HEK293T (cell line): ENCODE measurements around the gene RHOB.
"Not testable (repeated sequence)": the region's sequence is repeated elsewhere in the genome, so short reads cannot be mapped to it uniquely, and the experiment has no call there.

Experiments used
- CTCF ChIA-PET: fragments of 350-600 bp; formaldehyde crosslinking; extraction: SDS; loops from one replicate; lab custom pipeline; 2021; ENCODE audit warnings: antibody characterized with exemption, inconsistent platforms; lab: Yijun Ruan, JAX
- POLR2A ChIA-PET: fragments of 350-600 bp; formaldehyde crosslinking; extraction: SDS; loops from one replicate; lab custom pipeline; 2020; ENCODE audit warnings: antibody characterized with exemption, inconsistent platforms; lab: Yijun Ruan, JAX
- DNase-seq: peaks from one replicate; pipeline ENCODE4 v3.0.0; 2012; ENCODE audit warnings: mixed read lengths; ENCODE audit errors: extremely low spot score
- ARNT ChIP-seq: fragments of 450-650 bp; IDR thresholded peaks from 2 replicates; pipeline ENCODE4 v1.6.1; 2017; ENCODE audit warnings: mild to moderate bottlenecking
- BHLHE40 ChIP-seq: fragments of 450-650 bp; IDR thresholded peaks from 2 replicates; pipeline ENCODE4 v1.6.1; 2016; ENCODE audit warnings: mild to moderate bottlenecking, moderate library complexity, borderline replicate concordance
- CTBP1 ChIP-seq: fragments of 450-650 bp; IDR thresholded peaks from 2 replicates; pipeline ENCODE4 v1.6.1; 2016; ENCODE audit warnings: borderline replicate concordance
- ELF4 ChIP-seq: fragments of 450-650 bp; IDR thresholded peaks from 2 replicates; pipeline ENCODE4 v1.6.1; 2017; ENCODE audit warnings: antibody characterized with exemption
- FOXA1 ChIP-seq: fragments of 450-650 bp; IDR thresholded peaks from 2 replicates; pipeline ENCODE4 v1.6.1; 2016; ENCODE audit warnings: mild to moderate bottlenecking
- FOXK2 ChIP-seq: fragments of 450-650 bp; IDR thresholded peaks from 2 replicates; pipeline ENCODE4 v1.6.1; 2016; ENCODE audit warnings: mild to moderate bottlenecking
- FOXM1 ChIP-seq: fragments of 450-650 bp; IDR thresholded peaks from 2 replicates; pipeline ENCODE4 v1.6.1; 2017; ENCODE audit warnings: mild to moderate bottlenecking, borderline replicate concordance
- HDGF ChIP-seq: fragments of 450-650 bp; IDR thresholded peaks from 2 replicates; pipeline ENCODE4 v1.6.1; 2017; ENCODE audit warnings: antibody characterized with exemption, borderline replicate concordance
- L3MBTL2 ChIP-seq: fragments of 450-650 bp; conservative IDR thresholded peaks from 2 replicates; pipeline ENCODE4 v1.6.1; 2016; ENCODE audit warnings: mild to moderate bottlenecking
- LEF1 ChIP-seq: fragments of 450-650 bp; IDR thresholded peaks from 2 replicates; pipeline ENCODE4 v1.6.1; 2017; ENCODE audit warnings: mild to moderate bottlenecking, borderline replicate concordance
- NFRKB ChIP-seq: fragments of 450-650 bp; IDR thresholded peaks from 2 replicates; pipeline ENCODE4 v1.6.1; 2016; ENCODE audit warnings: mild to moderate bottlenecking, moderate library complexity
- SP1 ChIP-seq: fragments of 450-650 bp; IDR thresholded peaks from 2 replicates; pipeline ENCODE4 v1.6.1; 2017
- SUZ12 ChIP-seq: fragments of 450-650 bp; IDR thresholded peaks from 2 replicates; pipeline ENCODE4 v1.6.1; 2016; ENCODE audit warnings: mild to moderate bottlenecking
- TARDBP ChIP-seq: fragments of 450-650 bp; IDR thresholded peaks from 2 replicates; pipeline ENCODE4 v1.6.1; 2016
- ZNF384 ChIP-seq: fragments of 450-650 bp; IDR thresholded peaks from 2 replicates; pipeline ENCODE4 v1.6.1; 2016
- TF ChIP-seq, protein P1 (sequence below): fragments of 450-650 bp; IDR thresholded peaks from 2 replicates; pipeline ENCODE4 v1.6.1; 2016

Gene RHOB

DNA sequence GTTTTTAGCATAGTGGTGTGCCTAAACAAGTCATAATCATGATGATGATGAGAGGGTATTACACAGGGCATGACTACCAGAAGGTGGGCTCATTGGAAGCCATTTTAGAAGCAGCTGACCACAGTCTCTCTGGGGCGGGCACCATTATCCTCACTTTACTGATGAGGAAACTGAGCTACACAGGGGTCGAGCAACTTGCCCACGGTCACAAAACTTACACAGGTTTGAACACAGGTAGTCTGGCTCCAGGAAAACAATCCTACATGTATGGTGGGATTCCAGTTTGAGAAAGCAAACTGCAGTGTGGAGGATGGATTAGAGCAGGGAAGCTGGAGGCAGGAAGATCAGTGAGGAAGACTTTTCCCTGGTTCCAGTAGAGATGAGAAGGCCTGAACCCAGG lies 6.2 kb downstream of the RHOB start:
- ChIA-PET POLR2A (no interaction called here), CTCF (interaction anchor here (3.6 kb wide), 1 partner anchor 182 kb away, joined by 24 read pairs; no protein-coding TSS in a partner anchor)
- TF ChIP-seq HDGF (no peak), ELF4 (no peak), LEF1 (no peak), FOXK2 (no peak), ARNT (no peak), TARDBP (no peak), L3MBTL2 (no peak), CTBP1 (no peak), NFRKB (no peak), BHLHE40 (no peak), FOXM1 (no peak), SUZ12 (no peak), SP1 (no peak), FOXA1 (no peak), ZNF384 (no peak)
- TF ChIP-seq, protein P1, sequence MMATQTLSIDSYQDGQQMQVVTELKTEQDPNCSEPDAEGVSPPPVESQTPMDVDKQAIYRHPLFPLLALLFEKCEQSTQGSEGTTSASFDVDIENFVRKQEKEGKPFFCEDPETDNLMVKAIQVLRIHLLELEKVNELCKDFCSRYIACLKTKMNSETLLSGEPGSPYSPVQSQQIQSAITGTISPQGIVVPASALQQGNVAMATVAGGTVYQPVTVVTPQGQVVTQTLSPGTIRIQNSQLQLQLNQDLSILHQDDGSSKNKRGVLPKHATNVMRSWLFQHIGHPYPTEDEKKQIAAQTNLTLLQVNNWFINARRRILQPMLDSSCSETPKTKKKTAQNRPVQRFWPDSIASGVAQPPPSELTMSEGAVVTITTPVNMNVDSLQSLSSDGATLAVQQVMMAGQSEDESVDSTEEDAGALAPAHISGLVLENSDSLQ = no peak
- DNase-seq = no peak

DNA sequence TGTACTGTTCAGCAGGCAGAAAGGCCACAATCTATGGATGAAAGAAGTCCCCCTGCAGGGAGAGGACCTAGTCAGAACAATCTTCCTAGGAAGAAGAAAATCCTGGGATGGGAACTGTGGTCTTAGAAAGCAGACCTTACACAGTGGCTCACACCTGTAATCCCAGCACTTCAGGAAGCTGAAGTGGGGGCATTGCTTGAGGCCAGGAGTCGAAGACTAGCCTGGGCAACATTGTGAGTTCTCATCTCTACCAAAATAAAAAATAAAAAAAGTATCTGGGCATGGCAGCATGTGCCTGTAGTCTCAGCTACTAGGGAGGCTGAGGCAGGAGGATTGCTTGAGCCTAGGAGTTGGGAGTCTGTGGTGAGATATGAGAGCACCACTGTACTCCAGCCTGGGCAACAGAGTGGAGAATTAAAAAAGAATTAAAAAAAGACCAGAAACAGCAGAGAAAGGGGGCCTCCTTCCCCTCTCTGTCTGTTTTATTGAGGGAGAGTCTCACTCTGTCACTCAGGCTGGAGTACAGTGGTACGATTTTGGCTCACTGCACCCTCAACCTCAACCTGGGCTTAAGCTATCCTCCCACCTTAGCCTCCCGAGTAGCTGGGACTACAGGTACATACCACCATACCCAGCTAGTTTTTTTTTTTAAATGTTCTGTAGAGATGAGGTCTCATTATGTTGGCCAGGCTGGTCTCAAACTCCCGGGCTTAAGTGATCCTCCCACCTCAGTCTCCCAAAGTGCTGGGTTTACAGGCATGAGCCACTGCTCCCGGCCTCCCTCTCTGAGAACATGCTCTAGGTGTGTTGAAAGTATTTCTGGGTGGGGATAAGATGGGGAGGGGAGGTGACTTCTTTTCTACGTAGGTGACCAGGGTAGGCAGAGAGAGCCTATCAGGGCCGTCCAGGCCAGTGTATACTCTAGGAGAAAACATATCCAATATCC lies 7.4 kb downstream of the RHOB start:
- no peak for TF ChIP-seq TARDBP
- ChIA-PET POLR2A (interaction anchor here (3.5 kb wide), 1 partner anchor 7 kb away, joined by 22 read pairs; the partner anchor contains the start of gene RHOB), CTCF (no interaction called here)
- DNase-seq = no peak

DNA sequence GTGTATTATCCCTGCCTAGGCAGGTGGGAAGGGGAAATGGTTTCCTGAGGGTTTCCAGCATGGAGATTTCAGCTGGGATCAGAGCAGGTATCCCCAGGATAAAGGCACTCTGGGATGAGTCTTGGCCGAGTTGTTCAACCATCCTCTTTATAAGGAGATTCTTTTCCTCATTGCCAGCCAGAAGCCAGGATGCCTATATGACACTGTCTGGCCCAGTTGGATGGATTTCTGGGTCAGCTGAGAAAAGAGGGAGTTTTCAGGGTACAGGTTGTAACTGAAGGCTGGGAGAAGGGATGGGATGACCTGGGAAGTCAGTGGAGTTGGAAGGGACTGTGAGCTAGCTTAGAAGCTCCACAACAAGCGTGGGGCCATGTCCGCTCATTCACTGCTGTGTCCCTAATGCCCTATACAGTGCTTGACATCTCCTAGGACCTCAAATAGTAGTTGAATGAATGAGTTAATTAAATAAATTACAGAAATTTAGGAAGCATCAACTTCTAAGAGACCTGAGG lies 8.3 kb downstream of the RHOB start:
- no peak for TF ChIP-seq BHLHE40
- no peak for TF ChIP-seq HDGF
- ChIA-PET CTCF (no interaction called here), POLR2A (interaction anchor here (3.5 kb wide), 1 partner anchor 8 kb away, joined by 22 read pairs; the partner anchor contains the start of gene RHOB)
- DNase-seq = no peak

DNA sequence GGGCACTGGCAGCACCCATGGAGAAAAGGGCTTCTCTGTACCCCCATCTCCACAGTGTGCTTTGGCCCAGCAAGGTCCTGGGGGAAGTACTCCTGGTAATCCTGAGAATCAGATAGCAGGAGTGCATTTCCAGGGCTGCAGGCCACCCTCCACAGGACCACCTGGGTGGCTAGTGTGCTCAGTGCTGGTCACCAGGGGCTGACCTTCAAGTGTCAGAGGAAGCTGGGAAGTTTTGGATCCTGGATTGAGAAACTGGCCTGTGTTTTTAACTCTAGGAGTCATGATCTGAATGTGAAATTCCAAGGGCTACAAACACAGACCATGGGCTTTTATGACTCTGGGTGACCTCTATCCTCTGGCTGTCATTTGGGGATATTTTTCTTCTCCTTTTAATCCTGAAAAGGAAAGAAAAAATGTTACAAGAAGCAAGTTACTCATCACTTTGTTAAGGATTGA lies 9.3 kb downstream of the RHOB start:
- ChIA-PET CTCF (no interaction called here), POLR2A (interaction anchor here (3.5 kb wide), 1 partner anchor 9 kb away, joined by 22 read pairs; the partner anchor contains the start of gene RHOB)
- DNase-seq = no peak
- TF ChIP-seq ARNT (no peak), HDGF (no peak), ZNF384 (no peak), FOXA1 (no peak), TARDBP (no peak), NFRKB (no peak), FOXK2 (no peak), SP1 (no peak)
- TF ChIP-seq, protein P1 = no peak

DNA sequence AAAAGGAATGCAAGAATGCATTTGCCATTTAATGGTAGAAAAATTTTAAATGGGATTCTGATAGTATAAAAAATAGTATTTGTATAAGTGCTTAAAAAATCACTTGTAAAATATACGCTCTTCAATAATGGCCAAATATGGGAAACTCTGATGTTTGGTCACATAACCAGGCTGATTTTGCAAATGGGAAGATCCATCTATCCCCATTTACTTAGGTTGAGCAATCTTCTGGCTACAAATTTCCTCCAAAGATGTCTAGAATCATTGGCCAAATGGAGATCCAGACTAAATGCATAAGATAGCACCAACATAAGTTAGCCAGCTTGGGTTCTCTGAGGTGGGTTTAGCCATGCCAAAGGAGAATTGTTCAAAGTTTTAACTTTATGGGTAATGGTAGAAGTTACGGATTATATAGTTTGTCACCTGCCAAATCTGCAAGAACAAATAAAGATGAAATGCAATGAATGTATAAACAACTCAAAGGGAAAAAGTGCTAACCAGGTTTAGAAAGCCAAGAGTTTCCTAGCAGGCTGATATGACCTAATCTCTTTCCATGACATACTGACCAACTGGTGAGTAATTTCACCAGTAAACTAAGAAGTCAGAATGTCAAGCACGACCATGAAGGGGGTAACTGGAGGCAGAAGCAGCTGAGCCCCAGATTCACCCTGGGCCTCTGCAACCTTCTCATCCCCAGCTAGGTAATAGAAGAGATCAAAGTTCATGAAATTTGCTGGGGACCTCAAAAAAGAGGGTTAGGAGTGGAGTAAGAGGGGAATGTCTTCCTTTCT lies 10.0 kb downstream of the RHOB start:
- TF ChIP-seq SP1 = no peak
- POLR2A ChIA-PET = interaction anchor here (1.3 to 3.5 kb wide), 2 partner anchors 8 to 10 kb away, joined by 3 to 22 read pairs; partner anchors contain the start of gene RHOB
- CTCF ChIA-PET = no interaction called here
- DNase-seq = no peak

DNA sequence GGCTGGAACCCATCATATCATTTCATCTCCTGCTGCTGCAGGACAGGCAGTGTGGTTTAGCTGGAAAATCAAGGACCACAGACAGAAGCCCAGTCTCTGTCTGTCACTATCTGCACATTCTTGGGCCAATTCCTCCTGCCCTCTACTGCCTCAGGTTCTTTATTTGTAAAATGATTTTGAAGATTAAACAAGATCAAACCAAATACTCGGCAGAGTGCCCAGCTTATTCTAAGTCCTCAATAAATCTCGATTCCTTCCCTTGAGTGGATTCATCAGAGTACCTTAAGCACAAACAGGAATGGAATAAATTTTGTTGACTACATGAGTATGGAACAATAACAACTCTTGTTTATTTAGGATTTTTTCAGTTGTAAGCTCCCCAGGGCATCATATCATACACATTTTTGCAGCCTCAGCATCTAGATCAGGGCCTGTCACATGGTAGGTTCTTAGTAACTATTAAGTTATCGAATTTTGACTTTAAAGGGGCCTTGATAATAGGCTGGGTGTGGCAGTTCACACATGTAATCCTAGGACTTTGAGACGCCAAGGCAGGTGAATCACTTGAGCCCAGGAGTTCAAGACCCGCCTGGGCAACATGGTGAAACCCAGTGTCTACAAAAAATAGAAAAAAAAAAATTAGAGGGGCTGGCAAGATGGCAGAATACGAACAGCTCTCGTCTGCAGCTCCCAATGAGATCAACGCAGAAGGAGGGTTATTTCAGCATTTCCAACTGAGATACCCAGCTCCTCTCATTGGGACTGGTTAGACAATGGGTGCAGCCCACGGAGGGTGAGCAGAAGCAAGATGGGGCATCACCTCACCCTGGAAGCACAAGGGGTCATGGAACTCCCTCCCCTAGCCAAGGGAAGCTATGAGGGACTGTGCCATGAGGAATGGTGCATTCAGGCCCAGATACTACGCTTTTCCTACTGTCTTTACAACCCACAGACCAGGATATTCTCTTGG lies 11.1 kb downstream of the RHOB start:
- POLR2A ChIA-PET = interaction anchor here (0.8 to 3.5 kb wide), 4 partner anchors 9 to 52 kb away, joined by 3 to 22 read pairs (median 3); partner anchors contain the start of gene RHOB
- CTCF ChIA-PET = interaction anchor here (0.7 to 1.0 kb wide), 2 partner anchors 8 to 118 kb away, joined by 3 read pairs; no protein-coding TSS in a partner anchor
- no peak for DNase-seq
- TF ChIP-seq FOXA1 = no peak
- no peak for TF ChIP-seq SUZ12
- no peak for TF ChIP-seq NFRKB
- TF ChIP-seq BHLHE40 = no peak
- no peak for TF ChIP-seq ZNF384
- no peak for TF ChIP-seq ARNT
- TF ChIP-seq ELF4 = no peak
- no peak for TF ChIP-seq FOXK2
- TF ChIP-seq TARDBP = no peak
- no peak for TF ChIP-seq LEF1
- no peak for TF ChIP-seq SP1
- TF ChIP-seq, protein P1 = no peak
- no peak for TF ChIP-seq HDGF
- no peak for TF ChIP-seq L3MBTL2
- no peak for TF ChIP-seq CTBP1
- no peak for TF ChIP-seq FOXM1

DNA sequence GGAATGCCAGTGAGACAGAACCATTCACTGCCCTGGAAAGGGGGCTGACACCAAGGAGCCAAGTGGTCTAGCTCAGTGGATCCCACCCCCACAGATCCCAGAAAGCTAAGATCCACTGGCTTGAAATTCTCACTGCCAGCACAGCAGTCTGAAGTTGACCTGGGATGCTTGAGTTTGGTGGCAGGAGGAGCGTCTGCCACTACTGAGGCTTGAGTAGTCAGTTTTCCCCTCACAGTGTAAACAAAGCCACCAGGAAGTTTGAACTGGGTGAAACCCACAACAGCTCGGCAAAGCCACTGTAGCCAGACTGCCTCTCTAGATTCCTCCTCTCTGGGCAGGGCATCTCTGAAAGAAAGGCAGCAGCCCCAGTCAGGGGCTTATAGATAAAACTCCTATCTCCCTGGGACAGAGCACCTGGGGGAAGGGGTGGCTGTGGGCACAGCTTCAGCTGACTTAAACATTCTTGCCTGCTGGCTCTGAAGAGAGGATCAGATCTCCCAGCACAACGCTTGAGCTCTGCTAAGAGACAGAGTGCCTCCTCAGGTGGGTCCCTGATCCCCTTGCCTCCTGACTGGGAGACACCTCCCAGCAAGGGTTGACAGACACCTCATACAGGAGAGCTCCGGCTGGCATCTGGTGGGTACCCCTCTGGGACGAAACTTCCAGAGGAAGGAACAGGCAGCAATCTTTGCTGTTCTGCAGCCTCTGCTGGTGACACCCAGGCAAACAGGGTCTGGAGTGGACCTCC lies 12.0 kb downstream of the RHOB start:
- not testable (repeated sequence) for DNase-seq
- ChIA-PET CTCF (interaction anchor here (1.0 kb wide), 1 partner anchor 9 kb away, joined by 3 read pairs; no protein-coding TSS in a partner anchor), POLR2A (interaction anchor here (0.8 to 1.4 kb wide), 2 partner anchors 16 to 51 kb away, joined by 3 read pairs; no protein-coding TSS in a partner anchor)
